ENCODE measurements around the gene UNC13C. TPM values are rescaled to one million over a fixed set of nuclear protein-coding genes. Genes with fewer than 3 reads are reported as not detected.

UNC13C gene
- polyA plus RNA-seq, 1 experiment, result not detected

DNA sequence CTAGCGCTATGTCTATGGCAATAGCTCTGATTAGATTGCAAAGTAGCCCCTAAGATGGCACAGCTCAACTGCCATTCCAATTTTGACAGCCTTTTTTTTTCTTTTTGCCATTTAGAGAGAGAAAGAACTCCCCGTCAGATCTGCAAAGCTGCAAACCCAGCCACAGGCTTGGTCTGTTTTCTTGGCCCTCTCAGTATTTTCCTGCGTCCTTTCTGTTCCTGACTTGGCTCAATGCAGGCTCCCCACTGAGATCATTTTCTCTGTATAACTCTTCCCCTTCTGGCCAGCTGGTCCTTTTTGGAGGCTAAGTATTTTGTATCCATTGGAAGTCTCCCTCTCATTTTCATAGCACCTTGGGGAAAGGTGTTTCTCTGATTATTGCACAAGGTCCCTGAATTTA, 386.7 kb downstream of the UNC13C start:
- H3K27ac ChIP-seq (ENCODE audit: low read depth, low read length), result no peak overlapping the region
- DNase-seq (ENCODE audit: low read depth, low spot score), result no peak
- no peaks in the 10 kb centered on the region for H3K27me3 ChIP-seq (ENCODE audit: control insufficient read depth, insufficient read depth, low read length)
- no peak overlapping the region for H3K4me3 ChIP-seq (ENCODE audit: low read depth, low read length)
- POLR2A ChIA-PET, result no interaction called here
- TF ChIP-seq, protein P1, sequence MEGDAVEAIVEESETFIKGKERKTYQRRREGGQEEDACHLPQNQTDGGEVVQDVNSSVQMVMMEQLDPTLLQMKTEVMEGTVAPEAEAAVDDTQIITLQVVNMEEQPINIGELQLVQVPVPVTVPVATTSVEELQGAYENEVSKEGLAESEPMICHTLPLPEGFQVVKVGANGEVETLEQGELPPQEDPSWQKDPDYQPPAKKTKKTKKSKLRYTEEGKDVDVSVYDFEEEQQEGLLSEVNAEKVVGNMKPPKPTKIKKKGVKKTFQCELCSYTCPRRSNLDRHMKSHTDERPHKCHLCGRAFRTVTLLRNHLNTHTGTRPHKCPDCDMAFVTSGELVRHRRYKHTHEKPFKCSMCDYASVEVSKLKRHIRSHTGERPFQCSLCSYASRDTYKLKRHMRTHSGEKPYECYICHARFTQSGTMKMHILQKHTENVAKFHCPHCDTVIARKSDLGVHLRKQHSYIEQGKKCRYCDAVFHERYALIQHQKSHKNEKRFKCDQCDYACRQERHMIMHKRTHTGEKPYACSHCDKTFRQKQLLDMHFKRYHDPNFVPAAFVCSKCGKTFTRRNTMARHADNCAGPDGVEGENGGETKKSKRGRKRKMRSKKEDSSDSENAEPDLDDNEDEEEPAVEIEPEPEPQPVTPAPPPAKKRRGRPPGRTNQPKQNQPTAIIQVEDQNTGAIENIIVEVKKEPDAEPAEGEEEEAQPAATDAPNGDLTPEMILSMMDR (IDR thresholded peaks at IDR 0.05; ENCODE audit: low read depth, low read length), result no peak
- H3K9me3 ChIP-seq (ENCODE audit: control insufficient read depth, insufficient read depth, low read length), result no peaks in the 10 kb centered on the region
- CTCF ChIA-PET, result no interaction called here

DNA sequence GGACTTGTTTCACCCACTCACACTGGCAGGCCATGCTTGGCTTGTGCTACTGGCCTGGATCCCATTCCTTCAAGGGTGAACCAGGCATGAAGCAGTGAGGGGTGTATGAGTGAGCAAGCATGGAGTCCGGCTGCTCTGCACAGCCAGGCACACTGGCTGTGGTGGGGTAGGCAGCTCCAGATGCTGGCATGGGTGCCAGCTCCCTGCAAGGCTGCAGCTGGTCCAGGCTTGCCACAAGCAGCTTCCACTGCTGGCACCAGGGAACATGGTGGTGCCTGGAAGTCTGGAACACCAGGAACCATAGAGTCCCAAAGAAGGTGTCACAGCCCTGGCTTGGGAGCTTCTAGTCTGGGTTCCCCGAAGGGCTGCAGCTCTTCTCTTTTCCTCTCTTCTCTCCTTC, 395.1 kb downstream of the UNC13C start:
- Histone ChIP-seq H3K27ac (ENCODE audit: low read depth, low read length) (no peak overlapping the region), H3K9me3 (ENCODE audit: control insufficient read depth, insufficient read depth, low read length) (peaks cover 19% of the 10 kb centered on the region), H3K27me3 (ENCODE audit: control insufficient read depth, insufficient read depth, low read length) (no peaks in the 10 kb centered on the region), H3K4me3 (ENCODE audit: low read depth, low read length) (no peak overlapping the region)
- POLR2A ChIA-PET, result no interaction called here
- TF ChIP-seq, protein P1 (IDR thresholded peaks at IDR 0.05; ENCODE audit: low read depth, low read length), result no peak
- DNase-seq (ENCODE audit: low read depth, low spot score), result no peak
- CTCF ChIA-PET, result no interaction called here

DNA sequence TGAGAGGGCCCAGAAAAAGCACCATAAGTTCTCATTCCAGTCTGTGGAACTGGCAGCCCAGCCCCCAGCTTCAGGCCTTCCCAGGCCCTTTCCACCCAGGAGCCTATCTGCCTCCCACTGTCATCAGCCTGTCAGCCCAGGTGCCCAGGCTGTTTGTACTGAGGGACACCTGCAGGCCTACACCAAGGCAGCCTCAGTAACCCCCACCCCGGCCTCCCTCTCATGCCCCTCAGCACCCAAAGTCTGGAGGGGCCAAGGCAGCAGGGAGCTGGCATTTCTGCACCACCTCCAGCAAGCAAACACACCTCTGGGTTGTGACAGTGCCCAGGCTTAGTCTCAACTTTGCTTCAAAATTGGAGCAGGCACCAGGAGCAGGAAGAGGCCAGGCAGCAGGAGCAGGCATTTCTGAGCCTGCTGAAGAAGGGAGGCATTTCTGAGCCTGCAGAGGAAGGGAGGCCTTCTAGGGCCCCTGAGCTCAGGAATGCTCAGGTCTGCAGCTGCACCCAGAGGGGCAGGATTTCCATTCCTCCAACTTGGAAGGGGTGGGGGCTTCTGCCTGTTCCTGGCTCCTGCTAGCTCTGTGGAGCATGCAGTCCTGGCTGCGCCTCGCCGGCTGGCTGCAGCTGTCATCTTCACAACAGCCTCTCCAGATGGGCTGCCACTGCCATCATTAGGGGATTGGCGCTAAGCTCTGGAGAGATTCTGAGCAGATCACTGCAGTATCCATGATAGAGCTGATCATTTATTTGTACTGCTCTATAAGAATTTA, 396.1 kb downstream of the UNC13C start:
- no peak overlapping the region for H3K4me3 ChIP-seq (ENCODE audit: low read depth, low read length)
- H3K9me3 ChIP-seq (ENCODE audit: control insufficient read depth, insufficient read depth, low read length), result peaks cover 19% of the 10 kb centered on the region
- TF ChIP-seq, protein P1 (IDR thresholded peaks at IDR 0.05; ENCODE audit: low read depth, low read length), result no peak
- no peaks in the 10 kb centered on the region for H3K27me3 ChIP-seq (ENCODE audit: control insufficient read depth, insufficient read depth, low read length)
- H3K27ac ChIP-seq (ENCODE audit: low read depth, low read length), result no peak overlapping the region
- ChIA-PET CTCF (no interaction called here), POLR2A (no interaction called here)
- DNase-seq (ENCODE audit: low read depth, low spot score), result no peak

DNA sequence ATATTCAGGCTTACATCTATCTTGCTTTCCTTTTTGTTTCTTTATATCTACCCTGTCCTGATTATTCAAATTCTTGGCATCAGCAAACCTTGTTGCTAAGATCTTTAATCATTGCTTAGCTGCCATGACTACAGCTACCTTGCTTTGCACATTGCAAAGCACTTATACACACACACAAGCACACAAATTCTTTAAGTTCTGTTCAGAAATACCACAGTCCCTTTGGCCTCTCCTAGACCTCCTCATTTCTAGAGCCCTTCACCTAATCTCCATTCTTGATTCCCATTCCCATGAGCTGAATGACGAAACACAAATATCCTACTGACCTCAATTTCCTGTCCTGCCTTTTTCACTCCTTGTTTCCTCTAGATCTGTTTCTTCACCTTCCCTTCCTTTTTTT, 409.6 kb downstream of the UNC13C start:
- no peaks in the 10 kb centered on the region; the same call in 1 of the 2 replicates for H3K9me3 ChIP-seq (ENCODE audit: control insufficient read depth, insufficient read depth, low read length)
- no peak overlapping the region for H3K4me3 ChIP-seq (ENCODE audit: low read depth, low read length)
- no peak overlapping the region for H3K27ac ChIP-seq (ENCODE audit: low read depth, low read length)
- ChIA-PET POLR2A (no interaction called here), CTCF (no interaction called here)
- no peak for DNase-seq (ENCODE audit: low read depth, low spot score)
- TF ChIP-seq, protein P1 (IDR thresholded peaks at IDR 0.05; ENCODE audit: low read depth, low read length), result no peak
- no peaks in the 10 kb centered on the region for H3K27me3 ChIP-seq (ENCODE audit: control insufficient read depth, insufficient read depth, low read length)

DNA sequence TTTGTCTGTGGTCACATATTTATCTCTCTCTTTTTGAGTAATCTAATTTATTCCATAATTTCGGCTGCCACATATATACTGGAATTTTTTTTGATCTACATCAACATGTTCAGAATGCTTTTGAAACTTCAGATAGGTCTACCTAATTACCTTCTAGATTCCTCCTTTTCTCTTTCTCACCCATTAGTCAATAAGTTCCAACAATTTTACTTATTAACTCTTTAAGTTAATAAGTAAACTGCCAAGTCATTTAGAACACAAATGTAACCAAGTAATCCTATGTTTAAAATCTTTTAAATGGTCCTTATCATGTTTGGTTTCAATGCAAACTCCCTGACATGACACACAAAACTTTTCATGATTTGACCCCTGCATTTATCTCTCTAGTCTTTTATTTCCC, 410.5 kb downstream of the UNC13C start:
- CTCF ChIA-PET, result no interaction called here
- Histone ChIP-seq H3K9me3 (ENCODE audit: control insufficient read depth, insufficient read depth, low read length) (no peaks in the 10 kb centered on the region; the same call in 1 of the 2 replicates), H3K4me3 (ENCODE audit: low read depth, low read length) (no peak overlapping the region), H3K27me3 (ENCODE audit: control insufficient read depth, insufficient read depth, low read length) (no peaks in the 10 kb centered on the region), H3K27ac (ENCODE audit: low read depth, low read length) (no peak overlapping the region)
- TF ChIP-seq, protein P1 (IDR thresholded peaks at IDR 0.05; ENCODE audit: low read depth, low read length), result no peak
- POLR2A ChIA-PET, result no interaction called here
- no peak for DNase-seq (ENCODE audit: low read depth, low spot score)
